Measurements from ENCODE around the gene NDEL1.

NDEL1 gene

DNA sequence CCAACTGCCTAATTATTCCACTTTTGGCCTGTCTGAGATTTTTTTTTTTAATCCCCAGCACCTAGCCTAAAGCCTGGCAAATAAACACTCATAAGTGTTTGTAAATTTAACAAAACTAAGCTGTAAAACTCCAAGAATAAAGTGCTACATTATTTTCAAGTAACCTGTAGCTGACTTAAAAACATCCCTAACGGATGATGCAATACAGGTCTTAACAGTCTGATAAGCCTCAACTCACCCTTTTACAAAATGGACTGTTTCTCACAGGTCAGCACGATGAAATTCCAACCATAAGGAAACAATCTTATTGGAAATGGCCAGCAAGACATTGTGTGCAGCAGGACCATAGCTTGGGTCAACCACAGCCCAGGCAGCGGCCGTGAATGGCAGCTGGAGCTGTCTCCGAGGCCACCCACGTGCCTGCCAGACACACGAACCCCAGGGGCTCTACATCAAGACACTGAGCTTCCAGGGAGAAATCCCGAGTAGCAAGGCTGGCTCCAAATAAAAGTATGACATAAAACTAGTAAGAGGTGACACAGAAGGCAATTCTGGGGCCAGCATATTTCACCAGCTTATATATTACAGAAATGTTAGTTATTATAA, 58.9 kb downstream of the NDEL1 start:
- no peak for DNase-seq (ENCODE audit: low read depth)
- H3K4me3 ChIP-seq (ENCODE audit: low read length), result no peak overlapping the region
- TF ChIP-seq, protein P1, sequence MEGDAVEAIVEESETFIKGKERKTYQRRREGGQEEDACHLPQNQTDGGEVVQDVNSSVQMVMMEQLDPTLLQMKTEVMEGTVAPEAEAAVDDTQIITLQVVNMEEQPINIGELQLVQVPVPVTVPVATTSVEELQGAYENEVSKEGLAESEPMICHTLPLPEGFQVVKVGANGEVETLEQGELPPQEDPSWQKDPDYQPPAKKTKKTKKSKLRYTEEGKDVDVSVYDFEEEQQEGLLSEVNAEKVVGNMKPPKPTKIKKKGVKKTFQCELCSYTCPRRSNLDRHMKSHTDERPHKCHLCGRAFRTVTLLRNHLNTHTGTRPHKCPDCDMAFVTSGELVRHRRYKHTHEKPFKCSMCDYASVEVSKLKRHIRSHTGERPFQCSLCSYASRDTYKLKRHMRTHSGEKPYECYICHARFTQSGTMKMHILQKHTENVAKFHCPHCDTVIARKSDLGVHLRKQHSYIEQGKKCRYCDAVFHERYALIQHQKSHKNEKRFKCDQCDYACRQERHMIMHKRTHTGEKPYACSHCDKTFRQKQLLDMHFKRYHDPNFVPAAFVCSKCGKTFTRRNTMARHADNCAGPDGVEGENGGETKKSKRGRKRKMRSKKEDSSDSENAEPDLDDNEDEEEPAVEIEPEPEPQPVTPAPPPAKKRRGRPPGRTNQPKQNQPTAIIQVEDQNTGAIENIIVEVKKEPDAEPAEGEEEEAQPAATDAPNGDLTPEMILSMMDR (IDR thresholded peaks at IDR 0.05; ENCODE audit: insufficient read depth, low read depth, low read length, missing control alignments), result no peak

DNA sequence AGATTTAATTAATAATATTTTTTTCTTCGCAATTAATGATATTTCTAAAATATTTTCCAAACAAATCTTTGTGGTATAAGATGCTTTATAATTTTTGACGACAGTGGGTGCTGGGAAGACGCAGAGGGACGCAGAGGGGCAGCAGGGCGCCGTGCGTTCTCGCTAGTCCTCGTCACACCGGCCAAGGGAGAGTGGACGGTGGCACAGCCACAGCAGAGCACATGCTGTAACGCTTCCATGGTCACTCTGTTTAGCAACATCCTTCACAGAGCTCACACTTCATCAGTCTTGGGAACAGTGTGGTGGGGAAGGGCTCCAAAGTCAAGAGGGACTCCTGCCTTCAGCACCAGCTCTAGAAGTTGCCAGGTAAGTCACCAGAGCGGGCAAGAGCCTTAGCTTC, 60.4 kb downstream of the NDEL1 start:
- H3K4me3 ChIP-seq (ENCODE audit: low read length), result no peak overlapping the region
- TF ChIP-seq, protein P1 (IDR thresholded peaks at IDR 0.05; ENCODE audit: insufficient read depth, low read depth, low read length, missing control alignments), result no peak
- DNase-seq (ENCODE audit: low read depth), result no peak

DNA sequence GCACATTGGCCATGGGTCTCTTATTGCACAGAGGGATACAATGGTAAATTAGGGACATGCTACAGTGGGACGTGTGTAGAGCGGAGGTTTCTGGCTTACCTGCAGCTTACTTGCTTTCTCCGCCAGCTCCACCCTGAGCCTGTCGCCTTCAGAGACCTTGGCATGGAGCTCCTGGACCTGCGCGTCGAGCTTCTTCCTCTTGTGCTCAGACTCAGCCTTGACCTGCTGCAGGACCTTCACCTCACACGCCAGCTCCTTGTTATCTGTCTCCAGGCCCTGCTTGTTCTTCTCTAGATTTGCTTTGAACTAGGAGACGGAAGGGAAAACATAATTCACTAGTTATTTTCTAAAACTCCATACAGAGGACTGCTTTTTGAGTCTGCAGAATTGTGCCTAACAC, 63.5 kb downstream of the NDEL1 start:
- TF ChIP-seq, protein P1 (IDR thresholded peaks at IDR 0.05; ENCODE audit: insufficient read depth, low read depth, low read length, missing control alignments), result no peak
- no peak overlapping the region for H3K4me3 ChIP-seq (ENCODE audit: low read length)
- no peak for DNase-seq (ENCODE audit: low read depth)

DNA sequence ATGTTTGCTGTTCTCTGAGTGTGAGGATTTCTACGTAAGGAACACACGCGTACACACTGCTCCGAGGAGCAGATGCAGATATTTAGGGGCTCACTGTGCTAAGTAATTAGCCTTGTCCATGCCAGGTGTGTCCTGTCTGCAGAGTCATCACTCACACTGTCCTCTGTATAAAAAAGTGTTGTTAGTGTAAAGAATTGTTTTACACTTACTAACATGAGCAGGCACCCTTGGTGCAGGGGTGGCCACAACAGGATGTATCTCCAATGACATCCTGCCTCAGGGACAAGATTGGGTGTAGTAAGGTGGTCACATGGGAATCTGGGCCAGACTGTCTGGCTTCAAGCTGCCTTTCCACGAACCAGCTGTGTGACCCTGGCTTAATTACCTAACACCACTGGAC, 63.9 kb downstream of the NDEL1 start:
- H3K4me3 ChIP-seq (ENCODE audit: low read length), result no peak overlapping the region
- TF ChIP-seq, protein P1 (IDR thresholded peaks at IDR 0.05; ENCODE audit: insufficient read depth, low read depth, low read length, missing control alignments), result no peak
- DNase-seq (ENCODE audit: low read depth), result no peak

DNA sequence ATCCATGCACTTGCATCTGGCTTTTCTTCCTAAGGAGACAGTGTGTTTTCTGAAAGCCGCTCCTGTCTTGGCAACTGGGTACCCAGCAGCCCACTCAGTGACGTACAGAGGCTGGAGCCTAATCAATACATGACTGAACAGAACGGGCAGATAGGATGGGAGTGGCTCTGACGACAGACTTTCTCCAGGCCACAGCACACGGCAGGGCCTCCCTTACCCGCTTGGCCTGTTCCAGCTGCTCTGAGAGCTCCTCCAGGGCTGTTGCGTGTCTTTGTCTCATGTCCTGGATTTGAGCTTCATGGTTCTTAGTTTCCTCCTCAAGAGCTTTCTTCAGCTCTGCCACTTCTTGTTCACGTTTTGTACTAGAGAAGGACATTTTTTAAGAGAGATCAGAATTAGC, 64.9 kb downstream of the NDEL1 start:
- no peak for DNase-seq (ENCODE audit: low read depth)
- H3K4me3 ChIP-seq (ENCODE audit: low read length), result no peak overlapping the region
- TF ChIP-seq, protein P1 (IDR thresholded peaks at IDR 0.05; ENCODE audit: insufficient read depth, low read depth, low read length, missing control alignments), result no peak

DNA sequence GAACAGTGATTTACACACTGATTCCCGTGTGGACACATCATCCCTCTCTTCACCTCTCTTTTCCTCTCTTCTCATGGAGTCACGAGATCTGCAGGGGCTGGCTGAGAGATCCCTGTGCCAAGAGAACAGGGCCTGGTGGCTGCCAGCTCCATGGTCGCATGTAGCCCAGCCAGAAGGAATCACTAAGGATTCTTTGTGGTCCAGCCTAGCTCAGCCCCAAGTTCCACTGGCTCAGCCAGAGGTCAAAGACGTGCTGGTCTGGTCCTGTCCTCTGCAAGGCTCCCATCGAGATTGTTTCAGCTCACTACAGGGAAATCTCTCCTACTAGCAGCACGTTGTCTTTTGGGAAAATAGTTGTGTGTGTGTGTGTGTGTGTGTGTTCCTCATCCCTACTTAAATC, 66.4 kb downstream of the NDEL1 start:
- DNase-seq (ENCODE audit: low read depth), result no peak
- TF ChIP-seq, protein P1 (IDR thresholded peaks at IDR 0.05; ENCODE audit: insufficient read depth, low read depth, low read length, missing control alignments), result no peak
- no peak overlapping the region for H3K4me3 ChIP-seq (ENCODE audit: low read length)

DNA sequence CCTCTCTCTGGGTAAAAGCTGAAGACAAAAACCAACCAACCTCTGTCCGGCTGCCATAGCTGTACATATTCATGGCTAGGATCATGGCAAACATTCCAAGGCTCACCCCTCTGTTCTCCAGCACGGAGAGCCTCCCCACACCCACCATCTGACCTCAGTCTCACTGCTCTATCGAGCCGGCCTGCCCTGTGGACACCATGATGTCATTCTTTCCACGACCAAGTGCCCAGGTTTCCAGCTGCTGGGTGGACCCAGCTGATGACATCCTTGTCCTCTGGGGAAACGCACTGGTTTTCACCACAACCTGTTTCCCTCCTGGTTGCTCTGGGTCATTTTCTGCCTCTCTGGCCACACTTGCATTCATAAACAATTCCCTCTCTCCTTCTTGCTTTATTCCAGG, 67.7 kb downstream of the NDEL1 start:
- TF ChIP-seq, protein P1 (IDR thresholded peaks at IDR 0.05; ENCODE audit: insufficient read depth, low read depth, low read length, missing control alignments), result no peak
- no peak for DNase-seq (ENCODE audit: low read depth)
- H3K4me3 ChIP-seq (ENCODE audit: low read length), result no peak overlapping the region
